Ovary (tissue), 3 donors: ENCODE data around the gene ATXN7.

Source experiments
- POLR2A ChIP-seq: fragments of 450-650 bp; IDR thresholded peaks from one replicate; pipeline ENCODE4 v1.6.1; 2017; ENCODE audit warnings: antibody characterized with exemption, mild to moderate bottlenecking, moderate library complexity
- TF ChIP-seq, protein P1 (sequence below), 3 donors: fragments of 450-650 bp in 2 of 3; fragments of 200-600 bp in 1 of 3; IDR thresholded peaks; one replicate each; pipeline versions ENCODE4 v1.5.1 to v1.8.0; 2016 to 2022; ENCODE audit warnings: antibody characterized with exemption in 3 of 3, mild to moderate bottlenecking in 1 of 3
- donor health status: DM: no; HTN: no; CAD: no.

- TF ChIP-seq, protein P1, sequence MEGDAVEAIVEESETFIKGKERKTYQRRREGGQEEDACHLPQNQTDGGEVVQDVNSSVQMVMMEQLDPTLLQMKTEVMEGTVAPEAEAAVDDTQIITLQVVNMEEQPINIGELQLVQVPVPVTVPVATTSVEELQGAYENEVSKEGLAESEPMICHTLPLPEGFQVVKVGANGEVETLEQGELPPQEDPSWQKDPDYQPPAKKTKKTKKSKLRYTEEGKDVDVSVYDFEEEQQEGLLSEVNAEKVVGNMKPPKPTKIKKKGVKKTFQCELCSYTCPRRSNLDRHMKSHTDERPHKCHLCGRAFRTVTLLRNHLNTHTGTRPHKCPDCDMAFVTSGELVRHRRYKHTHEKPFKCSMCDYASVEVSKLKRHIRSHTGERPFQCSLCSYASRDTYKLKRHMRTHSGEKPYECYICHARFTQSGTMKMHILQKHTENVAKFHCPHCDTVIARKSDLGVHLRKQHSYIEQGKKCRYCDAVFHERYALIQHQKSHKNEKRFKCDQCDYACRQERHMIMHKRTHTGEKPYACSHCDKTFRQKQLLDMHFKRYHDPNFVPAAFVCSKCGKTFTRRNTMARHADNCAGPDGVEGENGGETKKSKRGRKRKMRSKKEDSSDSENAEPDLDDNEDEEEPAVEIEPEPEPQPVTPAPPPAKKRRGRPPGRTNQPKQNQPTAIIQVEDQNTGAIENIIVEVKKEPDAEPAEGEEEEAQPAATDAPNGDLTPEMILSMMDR (IDR thresholded peaks at IDR 0.05): no peak
- TF ChIP-seq POLR2A: no peak
Measured at GRCh38 chr3:64046996-64047594, 183.4 kb downstream of the ATXN7 start.
